Heart left ventricle (tissue), 16 donors: ENCODE measurements around the gene AGXT. TPM values are rescaled to one million over a fixed set of nuclear protein-coding genes. Genes with fewer than 3 reads are reported as not detected.

Experiments used
- ATAC-seq, 4 donors: fragments of 200-7000 bp; cut with Tn5 transposase; one replicate each; pipeline ENCODE4 v1.9.1; 2020 to 2022; ENCODE audit warnings: moderate library complexity in 4 of 4, mild to moderate bottlenecking in 3 of 4, moderate number of reproducible peaks in 1 of 4
- DNase-seq, 5 donors: peaks; one replicate each; pipeline ENCODE4 v3.0.0-alpha.2; 2020
- H3K27ac ChIP-seq, 12 donors: fragments of 200-600 bp; sonication (generic) in 4 of 12; one replicate each; pipeline versions ENCODE4 v1.5.0 to v1.8.0; 2016 to 2022; ENCODE audit warnings: mild to moderate bottlenecking in 2 of 12
- H3K27me3 ChIP-seq, 9 donors: fragments of 200-600 bp; sonication (generic) in 2 of 9; one replicate each; pipeline versions ENCODE4 v1.5.1 to v1.8.0; 2016 to 2022; ENCODE audit warnings: mild to moderate bottlenecking in 3 of 9
- H3K36me3 ChIP-seq, 9 donors: fragments of 200-600 bp; sonication (generic) in 2 of 9; one replicate each; pipeline versions ENCODE4 v1.5.0 to v1.8.0; 2018 to 2022; ENCODE audit warnings: mild to moderate bottlenecking in 2 of 9
- H3K4me1 ChIP-seq, 12 donors: fragments of 200-600 bp; sonication (generic) in 4 of 12; one replicate each; pipeline versions ENCODE4 v1.5.0 to v1.8.0; 2016 to 2022; ENCODE audit warnings: mild to moderate bottlenecking in 3 of 12
- H3K4me3 ChIP-seq, 12 donors: fragments of 200-600 bp; sonication (generic) in 4 of 12; one replicate each; pipeline versions ENCODE4 v1.5.0 to v1.8.0; 2017 to 2022; ENCODE audit warnings: mild to moderate bottlenecking in 9 of 12, moderate library complexity in 4 of 12
- H3K9me3 ChIP-seq, 12 donors: fragments of 200-600 bp; sonication (generic) in 4 of 12; one replicate each; pipeline versions ENCODE4 v1.5.0 to v1.8.0; 2016 to 2022; ENCODE audit warnings: mild to moderate bottlenecking in 1 of 12
- CTCF ChIP-seq, 12 donors: fragments of 200-600 bp; sonication (generic) in 4 of 12; IDR thresholded peaks; one replicate each; pipeline versions ENCODE4 v1.5.0 to v1.8.0; 2018 to 2022; ENCODE audit warnings: antibody characterized with exemption in 12 of 12, mild to moderate bottlenecking in 5 of 12
- POLR2A ChIP-seq, 2 donors: fragments of 450-650 bp; IDR thresholded peaks; one replicate each; pipeline ENCODE4 v1.6.1; 2017; ENCODE audit warnings: antibody characterized with exemption in 2 of 2, mild to moderate bottlenecking in 2 of 2, moderate library complexity in 2 of 2
- WGBS, 4 donors: extraction: QIAGEN DNeasy Blood & Tissue Kit in 2 of 4; methylation state at CpG; one replicate each; pipeline versions ENCODE4 v1.1.5 to v1.1.7; 2013 to 2018; 5-methylcytosine and 5-hydroxymethylcytosine counted together
- intact Hi-C, 10 donors: fragments of 100-400 bp; cut with DNase I; formaldehyde crosslinking; loops; one replicate each; pipeline versions ENCODE4 v1.11.1 to v1.14.2; 2022
- polyA plus RNA-seq, 2 donors: library from polyadenylated mRNA; stranded (reverse); fragments of 200-250 nt; gene quantifications; one replicate each; pipeline ENCODE4 v1.2.3, GENCODE V29; 2013
- total RNA-seq, 9 donors: library from RNA; depleted of rRNA in 2 of 9; stranded (reverse); fragments of >200 nt in 2 of 9; fragmentation: NEBNext Ultra II Directional in 3 of 9; extraction: Animal tissue kit (Norgen Biotek cat#: 25700) in 3 of 9; gene quantifications; one replicate each; pipeline versions ENCODE4 v1.1.0 to v1.2.4, GENCODE V29; 2016 to 2023
- donor health status: ischemic (EF 13 %, LVEDD 7.1; RV severe dilation, severe dysfunction).
- donor health status: healthy with polysubstance abuse.
- donor health status: DM: no; HTN: yes; CAD: no.
- donor health status: DM: no; HTN: no; CAD: no.
- donor health status: ischemic (EF 25% LVEDD 6.9; RV normal size, moderate dysfunction).
- donor health status: ischemic (EF 25% LVEDD 5.7; RV mildly dilated, moderate dysfunction).
- donor health status: healthy.
- donor health status: DM: yes; HTN: yes; CAD: no.
- donor health status: ischemic (EF 35%, LVEDD 5.7; RV mildly dilated, moderate dysfunction).
- donor health status: nonischemic (EF 11% LVEDD 7.7; RV severe dilation, severe dysfunction).
- donor health status: DM: yes; HTN: yes; CAD: no.
- donor health status: PGD.
- donor health status: ischemic (EF 29% LVEDD 5.4; RV normal size, mild dysfunction).
- donor health status: nonischemic (EF 23%, LVEDD 6.1; RV moderate dilation, normal function).

The AGXT gene
- total and polyA plus RNA-seq, 11 donors, result 0.06 TPM; not detected in 10

GRCh38 chr2:240898731-240899467 is 30.3 kb downstream of the AGXT start:
- Histone ChIP-seq H3K4me1 (peaks cover 0 to 26% (median 17%) of the 10 kb centered on the region in 12 donors), H3K4me3 (no peak overlapping the region), H3K27me3 (no peaks in the 10 kb centered on the region), H3K27ac (peak overlapping the region; percentile 11 to 87 (median 74)), H3K9me3 (peaks cover 0 to 8% (median 0%) of the 10 kb centered on the region in 12 donors), H3K36me3 (no peaks in the 10 kb centered on the region)
- ATAC-seq (peak; percentile 24 to 80 (median 50)), DNase-seq (peak in 2 of 5 donors; percentile 15 to 50)
- 53 to 71% (median 57%) methylated on average over 23 of the region's 23 CpGs for WGBS, 4 donors
- intact Hi-C loops, result no loop called here
- no peak for TF ChIP-seq POLR2A (IDR thresholded peaks at IDR 0.05)
- no peak for TF ChIP-seq CTCF (IDR thresholded peaks at IDR 0.05)

DNA sequence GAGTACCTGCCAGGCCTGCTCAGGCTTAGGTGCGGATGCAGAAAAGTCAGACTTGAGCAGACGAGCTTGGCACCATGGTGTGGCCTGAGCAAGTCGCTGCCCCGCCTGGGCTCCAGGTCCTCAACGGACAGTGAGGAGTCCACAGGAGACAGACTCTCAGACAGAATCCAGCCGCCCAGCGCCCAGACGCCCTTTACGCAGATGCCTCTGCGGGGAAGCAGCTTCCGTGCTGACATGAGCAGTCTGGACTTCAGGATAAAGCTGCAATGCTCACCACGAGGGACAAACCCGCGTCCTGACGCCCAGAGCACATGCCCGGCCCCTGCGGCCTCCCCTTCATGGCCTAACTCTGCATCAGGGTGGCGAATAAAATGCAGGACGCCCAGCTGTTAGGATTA is 30.8 kb downstream of the AGXT start:
- peaks cover 0 to 26% (median 17%) of the 10 kb centered on the region in 12 donors for H3K4me1 ChIP-seq
- no peaks in the 10 kb centered on the region for H3K27me3 ChIP-seq
- H3K27ac ChIP-seq, result peak overlapping the region in 4 of 12 donors; percentile 75 to 87 (median 82)
- no peaks in the 10 kb centered on the region for H3K36me3 ChIP-seq
- ATAC-seq, result no peak
- H3K9me3 ChIP-seq, result peaks cover 0 to 8% (median 0%) of the 10 kb centered on the region in 12 donors
- no peak for TF ChIP-seq CTCF (IDR thresholded peaks at IDR 0.05)
- no peak for TF ChIP-seq POLR2A (IDR thresholded peaks at IDR 0.05)
- H3K4me3 ChIP-seq, result no peak overlapping the region
- 82 to 96% (median 89%) methylated on average over 12 to 19 of the region's 19 CpGs for WGBS, 4 donors
- intact Hi-C loops, result no loop called here
- peak in 2 of 5 donors; percentile 12 to 56 for DNase-seq

GRCh38 chr2:240900141-240900860 is 31.7 kb downstream of the AGXT start:
- peaks cover 0 to 8% (median 0%) of the 10 kb centered on the region in 12 donors for H3K9me3 ChIP-seq
- intact Hi-C loops, result no loop called here
- DNase-seq (peak in 2 of 5 donors; percentile 11 to 42), ATAC-seq (no peak)
- H3K36me3 ChIP-seq, result no peaks in the 10 kb centered on the region
- WGBS, 4 donors, result 88 to 90% (median 89%) methylated on average over 27 of the region's 27 CpGs
- H3K4me3 ChIP-seq, result no peak overlapping the region
- peaks cover 0 to 26% (median 17%) of the 10 kb centered on the region in 12 donors for H3K4me1 ChIP-seq
- H3K27ac ChIP-seq, result no peak overlapping the region
- no peaks in the 10 kb centered on the region for H3K27me3 ChIP-seq
- TF ChIP-seq POLR2A (IDR thresholded peaks at IDR 0.05), result no peak

- 74 to 87% (median 79%) methylated on average over 6 to 14 of the region's 14 CpGs for WGBS, 4 donors
- Histone ChIP-seq H3K27me3 (no peaks in the 10 kb centered on the region), H3K4me3 (no peak overlapping the region), H3K36me3 (no peaks in the 10 kb centered on the region), H3K27ac (no peak overlapping the region), H3K9me3 (peaks cover 0 to 8% (median 0%) of the 10 kb centered on the region in 12 donors), H3K4me1 (peaks cover 0 to 26% (median 17%) of the 10 kb centered on the region in 12 donors)
- TF ChIP-seq POLR2A (IDR thresholded peaks at IDR 0.05), result no peak
- no peak for TF ChIP-seq CTCF (IDR thresholded peaks at IDR 0.05)
- DNase-seq, result peak in 3 of 5 donors; percentile 6 to 33 (median 9)
- intact Hi-C loops, result no loop called here
- ATAC-seq, result no peak
These were observed 33.5 kb downstream of the AGXT start for GRCh38 chr2:240901986-240902614.
